ENCODE measurements around the gene CERCAM.

DNA sequence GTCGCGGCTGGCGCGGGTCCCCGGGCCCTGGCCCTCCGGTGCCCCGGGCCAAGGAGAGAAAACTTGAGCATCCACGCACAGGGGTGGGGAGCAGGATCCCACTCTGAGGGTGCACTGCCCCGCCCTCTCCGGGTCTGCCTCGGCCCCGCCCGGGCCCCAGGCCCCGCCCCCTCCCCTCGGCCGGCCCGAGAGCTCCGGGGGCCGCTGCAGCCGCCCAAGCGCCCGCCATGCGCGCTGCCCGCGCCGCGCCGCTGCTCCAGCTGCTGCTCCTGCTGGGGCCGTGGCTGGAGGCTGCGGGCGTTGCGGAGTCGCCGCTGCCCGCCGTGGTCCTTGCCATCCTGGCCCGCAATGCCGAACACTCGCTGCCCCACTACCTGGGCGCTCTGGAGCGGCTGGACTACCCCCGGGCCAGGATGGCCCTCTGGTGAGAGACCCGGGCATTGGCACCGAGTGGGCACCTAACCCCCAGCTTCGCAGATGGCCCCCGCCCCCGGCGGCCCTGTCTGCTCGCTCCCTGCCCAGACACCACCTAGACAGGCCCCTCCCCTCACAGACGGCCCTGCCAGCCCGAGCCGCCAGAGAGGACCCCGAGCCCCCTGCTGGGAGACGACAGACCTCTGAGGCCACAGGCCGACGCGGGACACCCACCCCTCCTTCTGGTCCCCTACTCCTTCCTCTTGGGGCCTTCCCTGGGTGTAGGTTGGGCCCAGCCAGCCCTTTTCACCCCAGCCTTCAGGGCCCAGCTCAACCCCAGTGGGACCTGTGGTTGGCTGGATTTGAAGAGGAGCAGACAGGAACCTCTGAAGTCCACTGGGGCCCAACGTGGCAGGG is at the start of gene CERCAM:
- TF ChIP-seq CTCF (IDR thresholded peaks at IDR 0.05) (no peak), POLR2A (IDR thresholded peaks at IDR 0.05) (no peak), EP300 (IDR thresholded peaks at IDR 0.05) (no peak), POLR2AphosphoS5 (IDR thresholded peaks at IDR 0.05) (no peak)

Measured in stomach (tissue), 4 donors.